Daoy (cell line): ENCODE measurements around the gene ZNF664. TPM values are rescaled to one million over a fixed set of nuclear protein-coding genes. Genes with fewer than 3 reads are reported as not detected.

Source experiments
- total RNA-seq: library from RNA; depleted of rRNA; stranded (reverse); fragments of >200 nt; shearing (Covaris generic); gene quantifications from 2 replicates; pipeline ENCODE4 v1.2.3, GENCODE V29; 2014; rRNA removed

Gene ZNF664
- total RNA-seq, 1 experiment from 2014 or later = 50.9 TPM

Other genes starting within 250 kb of the ZNF664 start
- gene DNAH10, start 210.9 kb upstream of the ZNF664 start, total RNA-seq = 0.06 TPM in 1 of 2 replicates, not detected in the other
- 5.3 and 7.7 TPM in 2 replicates for gene CCDC92, start 384 bp upstream of the ZNF664 start, total RNA-seq